GM13976 (cell line): ENCODE data around the gene CPED1.

Experiments used
- DNase-seq: peaks from one replicate; pipeline ENCODE4 v3.0.0; 2012; ENCODE audit warnings: low spot score
- CTCF ChIP-seq: IDR thresholded peaks from 2 replicates; pipeline ENCODE4 v1.5.1; 2012; ENCODE audit warnings: borderline replicate concordance, mild to moderate bottlenecking; ENCODE audit not compliant: insufficient read depth; ENCODE audit errors: extremely low read depth, missing control alignments, control extremely low read depth
- in situ Hi-C: fragments of 300-500 bp; cut with MboI; formaldehyde crosslinking; loops from one replicate; pipeline ENCODE4 v1.12.0; 2022; ENCODE audit warnings: low sequenced_read_pairs, mixed read lengths, inconsistent platforms; ENCODE audit not compliant: unreplicated experiment

Gene CPED1

GRCh38 chr7:121101083-121101482 is 112.6 kb downstream of the CPED1 start:
- in situ Hi-C loops: loop anchor here (25.0 kb wide), 1 partner anchor 886 kb away; no protein-coding TSS in a partner anchor
- no peak for TF ChIP-seq CTCF
- DNase-seq: no peak

GRCh38 chr7:121101621-121102020 is 113.1 kb downstream of the CPED1 start:
- DNase-seq: no peak
- in situ Hi-C loops: loop anchor here (25.0 kb wide), 1 partner anchor 886 kb away; no protein-coding TSS in a partner anchor
- TF ChIP-seq CTCF: no peak

- no peak for DNase-seq
- TF ChIP-seq CTCF: no peak
- in situ Hi-C loops: loop anchor here (25.0 kb wide), 1 partner anchor 885 kb away; no protein-coding TSS in a partner anchor
These were observed 114.1 kb downstream of the CPED1 start for GRCh38 chr7:121102619-121103018.

GRCh38 chr7:121103086-121103485 is 114.6 kb downstream of the CPED1 start:
- in situ Hi-C loops: loop anchor here (25.0 kb wide), 1 partner anchor 884 kb away; no protein-coding TSS in a partner anchor
- DNase-seq: no peak
- no peak for TF ChIP-seq CTCF

GRCh38 chr7:121103579-121103978 is 115.1 kb downstream of the CPED1 start:
- DNase-seq: no peak
- in situ Hi-C loops: loop anchor here (25.0 kb wide), 1 partner anchor 884 kb away; no protein-coding TSS in a partner anchor
- no peak for TF ChIP-seq CTCF

GRCh38 chr7:121105262-121105661 is 116.8 kb downstream of the CPED1 start:
- no peak for TF ChIP-seq CTCF
- no peak for DNase-seq
- in situ Hi-C loops: loop anchor here (25.0 kb wide), 1 partner anchor 882 kb away; no protein-coding TSS in a partner anchor
